BE2C (cell line): ENCODE results near the gene ZNF608.

Experiments used
- DNase-seq: peaks from one replicate; pipeline ENCODE4 v3.0.0-alpha.2; 2020
- H3K27me3 ChIP-seq: fragments of 250-450 bp; sonication (Bioruptor Pico); 2 replicates; pipeline ENCODE4 v1.5.1; 2020; ENCODE audit warnings: mild to moderate bottlenecking
- H3K36me3 ChIP-seq: fragments of 250-450 bp; sonication (Bioruptor Pico); 2 replicates; pipeline ENCODE4 v1.5.1; 2020; ENCODE audit warnings: mild to moderate bottlenecking
- H3K4me1 ChIP-seq: fragments of 250-450 bp; sonication (Bioruptor Pico); 2 replicates; pipeline ENCODE4 v1.5.1; 2020
- H3K4me3 ChIP-seq: 2 replicates; pipeline ENCODE4 v1.5.1; 2011; ENCODE audit warnings: low read depth, low read length
- H3K9me3 ChIP-seq: fragments of 250-450 bp; sonication (Bioruptor Pico); 2 replicates; pipeline ENCODE4 v1.5.1; 2020
- TF ChIP-seq, protein P1 (sequence below): IDR thresholded peaks from 2 replicates; pipeline ENCODE4 v1.5.1; 2012; ENCODE audit warnings: mild to moderate bottlenecking, low read depth, low read length

The ZNF608 gene

DNA sequence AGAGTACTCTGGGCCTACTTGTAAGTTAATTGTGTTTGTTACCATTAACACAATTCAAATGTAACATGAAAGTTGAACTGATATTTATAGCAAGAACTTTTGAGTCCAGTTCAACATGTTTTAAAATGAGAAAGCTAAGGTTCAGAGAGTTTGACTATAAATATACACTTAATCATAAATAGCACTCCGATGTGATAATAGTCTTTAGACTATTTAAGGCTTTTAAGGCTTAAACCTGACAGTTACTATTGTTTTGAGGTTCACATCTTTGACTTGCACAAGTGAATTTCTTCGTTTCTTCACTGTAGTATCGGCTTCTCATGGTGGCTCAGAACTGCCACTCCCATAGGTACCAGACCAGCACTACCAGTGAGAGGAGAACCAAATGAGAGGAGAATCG is 42.4 kb downstream of the ZNF608 start:
- peaks cover 13% of the 10 kb centered on the region for H3K4me1 ChIP-seq
- H3K27me3 ChIP-seq, result no peaks in the 10 kb centered on the region
- H3K36me3 ChIP-seq, result no peaks in the 10 kb centered on the region; the same call in 1 of the 2 replicates
- H3K9me3 ChIP-seq, result no peaks in the 10 kb centered on the region
- TF ChIP-seq, protein P1, sequence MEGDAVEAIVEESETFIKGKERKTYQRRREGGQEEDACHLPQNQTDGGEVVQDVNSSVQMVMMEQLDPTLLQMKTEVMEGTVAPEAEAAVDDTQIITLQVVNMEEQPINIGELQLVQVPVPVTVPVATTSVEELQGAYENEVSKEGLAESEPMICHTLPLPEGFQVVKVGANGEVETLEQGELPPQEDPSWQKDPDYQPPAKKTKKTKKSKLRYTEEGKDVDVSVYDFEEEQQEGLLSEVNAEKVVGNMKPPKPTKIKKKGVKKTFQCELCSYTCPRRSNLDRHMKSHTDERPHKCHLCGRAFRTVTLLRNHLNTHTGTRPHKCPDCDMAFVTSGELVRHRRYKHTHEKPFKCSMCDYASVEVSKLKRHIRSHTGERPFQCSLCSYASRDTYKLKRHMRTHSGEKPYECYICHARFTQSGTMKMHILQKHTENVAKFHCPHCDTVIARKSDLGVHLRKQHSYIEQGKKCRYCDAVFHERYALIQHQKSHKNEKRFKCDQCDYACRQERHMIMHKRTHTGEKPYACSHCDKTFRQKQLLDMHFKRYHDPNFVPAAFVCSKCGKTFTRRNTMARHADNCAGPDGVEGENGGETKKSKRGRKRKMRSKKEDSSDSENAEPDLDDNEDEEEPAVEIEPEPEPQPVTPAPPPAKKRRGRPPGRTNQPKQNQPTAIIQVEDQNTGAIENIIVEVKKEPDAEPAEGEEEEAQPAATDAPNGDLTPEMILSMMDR, result no peak
- no peak overlapping the region for H3K4me3 ChIP-seq
- no peak for DNase-seq

DNA sequence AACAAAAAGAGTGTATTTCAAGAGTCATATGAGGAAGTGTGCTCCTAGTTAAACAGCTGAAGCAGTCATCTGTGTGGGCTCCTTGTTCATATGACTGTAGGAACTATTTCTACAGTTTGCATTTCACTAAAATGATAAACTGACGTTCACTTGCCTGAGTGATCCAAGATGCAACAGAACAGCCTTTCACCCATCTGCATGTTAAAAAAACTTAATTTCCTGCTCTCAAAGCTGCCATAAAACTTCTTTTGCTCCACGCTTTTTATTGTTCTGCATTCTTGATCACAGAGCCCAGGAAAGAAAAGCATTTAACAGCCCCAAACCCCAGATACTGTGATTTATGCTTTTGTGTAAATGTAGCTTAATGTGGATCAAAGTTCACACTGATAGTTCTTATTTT is 43.9 kb downstream of the ZNF608 start:
- H3K4me3 ChIP-seq, result no peak overlapping the region
- TF ChIP-seq, protein P1, result no peak
- H3K4me1 ChIP-seq, result peaks cover 10% of the 10 kb centered on the region

DNA sequence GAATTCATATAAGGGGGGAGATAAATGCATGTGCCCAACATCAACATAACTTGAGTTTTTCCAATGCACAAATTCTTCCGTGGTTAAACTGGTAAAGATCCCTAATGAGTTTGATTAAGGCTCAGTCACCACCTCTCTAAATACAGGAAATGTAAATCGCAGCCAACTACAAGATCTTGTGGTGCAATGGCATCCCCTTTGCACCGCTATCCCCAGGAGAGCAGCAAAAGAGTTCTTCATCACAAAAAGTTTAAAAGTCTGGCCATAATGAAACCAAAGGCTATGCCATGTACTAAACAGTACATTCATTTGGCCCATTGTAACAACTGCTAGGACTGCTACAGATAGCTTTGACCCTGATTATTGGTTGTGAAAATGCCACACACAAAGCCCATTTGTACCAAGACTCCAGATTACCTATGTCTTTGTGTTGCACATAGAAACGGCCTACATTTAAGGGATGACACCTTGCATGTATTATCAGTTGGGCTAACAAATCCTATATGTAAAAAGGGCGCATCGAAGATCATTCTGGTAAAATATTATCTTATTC is 44.5 kb downstream of the ZNF608 start:
- Histone ChIP-seq H3K4me1 (peaks cover 5% of the 10 kb centered on the region), H3K36me3 (no peaks in the 10 kb centered on the region; the same call in 1 of the 2 replicates), H3K4me3 (no peak overlapping the region), H3K27me3 (no peaks in the 10 kb centered on the region), H3K9me3 (no peaks in the 10 kb centered on the region)
- no peak for DNase-seq
- TF ChIP-seq, protein P1, result no peak

More for the DNA sequence above, 43.9 kb downstream of the ZNF608 start:
- Histone ChIP-seq H3K36me3 (no peaks in the 10 kb centered on the region; the same call in 1 of the 2 replicates), H3K9me3 (no peaks in the 10 kb centered on the region), H3K27me3 (no peaks in the 10 kb centered on the region)
- DNase-seq, result no peak

DNA sequence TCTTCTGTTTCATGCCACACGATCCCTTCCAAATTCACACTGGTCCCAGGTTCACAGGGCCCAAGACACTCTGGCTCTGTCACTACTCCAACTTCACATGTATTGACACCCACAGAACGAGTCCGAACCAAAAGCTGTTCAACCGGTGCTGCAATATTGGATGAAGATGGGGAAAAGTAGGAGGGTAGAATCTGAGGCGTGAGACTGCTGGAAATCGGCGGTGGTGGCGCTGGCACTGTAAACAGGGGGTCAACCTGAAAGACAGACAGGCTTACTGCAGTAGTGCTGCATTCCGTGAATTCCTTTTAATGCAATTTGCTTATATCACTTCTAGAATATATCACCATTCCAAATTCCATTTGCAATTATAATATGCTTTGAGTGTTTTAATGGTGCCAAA is 45.4 kb downstream of the ZNF608 start:
- peaks cover 4% of the 10 kb centered on the region for H3K4me1 ChIP-seq
- H3K9me3 ChIP-seq, result no peaks in the 10 kb centered on the region
- H3K4me3 ChIP-seq, result no peak overlapping the region
- TF ChIP-seq, protein P1, result no peak
- DNase-seq, result no peak
- H3K36me3 ChIP-seq, result no peaks in the 10 kb centered on the region; the same call in 1 of the 2 replicates
- H3K27me3 ChIP-seq, result no peaks in the 10 kb centered on the region

DNA sequence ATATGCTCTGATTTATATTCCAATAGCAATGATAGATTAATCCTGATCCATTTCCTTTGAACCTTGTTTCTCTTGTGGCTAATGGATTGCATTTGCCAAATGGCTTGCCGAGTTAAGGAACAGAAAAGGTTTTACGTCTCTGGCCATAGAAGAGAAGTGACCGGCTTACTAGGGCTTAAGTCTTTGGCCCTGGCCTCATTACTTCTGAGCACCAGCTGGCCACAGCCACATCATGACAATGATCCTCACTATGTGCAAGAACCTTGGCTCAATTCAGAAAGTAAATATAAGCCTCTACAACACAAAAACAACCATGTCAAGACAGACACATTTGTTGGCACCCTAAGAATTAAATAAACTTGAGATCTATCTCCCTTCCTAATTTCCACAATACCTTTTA is 46.1 kb downstream of the ZNF608 start:
- Histone ChIP-seq H3K9me3 (no peaks in the 10 kb centered on the region), H3K27me3 (no peaks in the 10 kb centered on the region), H3K4me1 (no peaks in the 10 kb centered on the region; the same call in 1 of the 2 replicates), H3K4me3 (no peak overlapping the region), H3K36me3 (no peaks in the 10 kb centered on the region; the same call in 1 of the 2 replicates)
- DNase-seq, result no peak
- TF ChIP-seq, protein P1, result no peak

DNA sequence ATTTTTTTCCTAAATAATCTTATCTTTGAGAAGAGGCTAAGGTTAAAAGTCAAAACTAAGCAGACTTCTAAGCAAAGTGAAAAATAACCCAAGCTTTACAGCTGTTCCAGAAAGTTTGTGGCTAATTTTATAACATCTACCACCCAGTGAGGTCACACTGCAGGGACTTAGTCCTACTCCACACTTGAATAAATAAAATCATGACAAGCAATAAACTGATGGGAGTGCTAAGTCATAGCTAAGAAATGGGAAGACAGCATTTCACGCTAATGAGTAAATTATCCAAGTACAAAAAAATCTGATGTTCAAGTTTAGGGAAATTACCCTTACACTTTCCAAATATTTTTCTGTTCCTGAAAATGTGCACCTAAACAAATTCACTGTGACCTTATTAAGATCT is 47.7 kb downstream of the ZNF608 start:
- TF ChIP-seq, protein P1, result no peak
- no peaks in the 10 kb centered on the region; the same call in 1 of the 2 replicates for H3K36me3 ChIP-seq
- no peaks in the 10 kb centered on the region for H3K9me3 ChIP-seq
- no peaks in the 10 kb centered on the region for H3K27me3 ChIP-seq
- no peaks in the 10 kb centered on the region; the same call in 1 of the 2 replicates for H3K4me1 ChIP-seq
- no peak for DNase-seq
- H3K4me3 ChIP-seq, result no peak overlapping the region
